Endodermal cell (in vitro differentiated cells): Measurements from ENCODE around the gene ZC2HC1B. TPM values are rescaled to one million over a fixed set of nuclear protein-coding genes. Genes with fewer than 3 reads are reported as not detected.
A peak's percentile ranks its signal among the peaks of the same experiment; 100 is the strongest.

ENCODE experiments used
- DNase-seq: peaks from one replicate; pipeline ENCODE4 v3.0.0-alpha.2; 2017
- H3K27ac ChIP-seq: 2 replicates; pipeline ENCODE4 v1.5.1; 2013; ENCODE audit warnings: mild to moderate bottlenecking, low read depth, low read length, moderate library complexity
- H3K27me3 ChIP-seq: 2 replicates; pipeline ENCODE4 v1.6.1; 2013; ENCODE audit warnings: mild to moderate bottlenecking, low read length, moderate library complexity; ENCODE audit not compliant: insufficient read depth, control insufficient read depth, poor library complexity, severe bottlenecking
- H3K36me3 ChIP-seq: 2 replicates; pipeline ENCODE4 v1.7.0; 2013; ENCODE audit warnings: mild to moderate bottlenecking, low read length, moderate library complexity; ENCODE audit not compliant: control insufficient read depth, insufficient read depth
- H3K4me1 ChIP-seq: one replicate; pipeline ENCODE4 v1.7.0; 2013; ENCODE audit warnings: low read length; ENCODE audit not compliant: control insufficient read depth, insufficient read depth
- H3K4me3 ChIP-seq: 2 replicates; pipeline ENCODE4 v1.5.1; 2013; ENCODE audit warnings: mild to moderate bottlenecking, low read length, moderate library complexity
- H3K9ac ChIP-seq: 2 replicates; pipeline ENCODE4 v1.6.1; 2013; ENCODE audit warnings: mild to moderate bottlenecking, low read length, moderate library complexity; ENCODE audit not compliant: poor library complexity, severe bottlenecking; ENCODE audit errors: extremely low read depth
- H3K9me3 ChIP-seq: 2 replicates; pipeline ENCODE4 v1.6.1; 2013; ENCODE audit warnings: mild to moderate bottlenecking, low read length, moderate library complexity; ENCODE audit not compliant: control insufficient read depth
- H3K27ac Mint-ChIP-seq: 2 replicates; pipeline ENCODE4 v1.8.0; 2020; ENCODE audit warnings: mixed read lengths
- H3K27me3 Mint-ChIP-seq: 2 replicates; pipeline ENCODE4 v1.8.0; 2021; ENCODE audit warnings: mild to moderate bottlenecking, mixed read lengths; ENCODE audit not compliant: insufficient read depth
- H3K36me3 Mint-ChIP-seq: 2 replicates; pipeline ENCODE4 v1.8.0; 2020; ENCODE audit warnings: low read depth, mixed read lengths
- H3K4me1 Mint-ChIP-seq: 2 replicates; pipeline ENCODE4 v1.8.0; 2020; ENCODE audit warnings: mixed read lengths
- H3K4me3 Mint-ChIP-seq: 2 replicates; pipeline ENCODE4 v1.8.0; 2020; ENCODE audit warnings: mild to moderate bottlenecking, moderate library complexity, mixed read lengths
- H3K9me3 Mint-ChIP-seq: 2 replicates; pipeline ENCODE4 v1.8.0; 2020; ENCODE audit warnings: mild to moderate bottlenecking, mixed read lengths
- WGBS, 2 experiments: methylation state at CpG; one replicate each; pipeline versions ENCODE4 v1.1.5 to v1.1.7; 2013; ENCODE audit warnings: missing lambda C conversion rate in 2 of 2, mixed read lengths in 1 of 2; ENCODE audit not compliant: insufficient coverage in 1 of 2, insufficient read length in 1 of 2; 5-methylcytosine and 5-hydroxymethylcytosine counted together
- total RNA-seq, 2 donors: library from RNA; stranded (reverse); fragmentation: NEBNext Ultra II Directional in 1 of 2; extraction: Animal tissue kit (Norgen Biotek cat#: 25700) in 1 of 2; gene quantifications; 2 replicates in 1 of 2; 3 replicates in 1 of 2; pipeline ENCODE4 v1.2.1, GENCODE V29; 2021
- TF ChIP-seq, protein P1 (sequence below): fragments of 200-600 bp; sonication (generic); conservative IDR thresholded peaks from 2 replicates; pipeline ENCODE4 v1.5.0; 2021; ENCODE audit warnings: antibody characterized with exemption, mild to moderate bottlenecking

Gene ZC2HC1B
- total RNA-seq, 2 donors from 2014 or later: not detected

DNA sequence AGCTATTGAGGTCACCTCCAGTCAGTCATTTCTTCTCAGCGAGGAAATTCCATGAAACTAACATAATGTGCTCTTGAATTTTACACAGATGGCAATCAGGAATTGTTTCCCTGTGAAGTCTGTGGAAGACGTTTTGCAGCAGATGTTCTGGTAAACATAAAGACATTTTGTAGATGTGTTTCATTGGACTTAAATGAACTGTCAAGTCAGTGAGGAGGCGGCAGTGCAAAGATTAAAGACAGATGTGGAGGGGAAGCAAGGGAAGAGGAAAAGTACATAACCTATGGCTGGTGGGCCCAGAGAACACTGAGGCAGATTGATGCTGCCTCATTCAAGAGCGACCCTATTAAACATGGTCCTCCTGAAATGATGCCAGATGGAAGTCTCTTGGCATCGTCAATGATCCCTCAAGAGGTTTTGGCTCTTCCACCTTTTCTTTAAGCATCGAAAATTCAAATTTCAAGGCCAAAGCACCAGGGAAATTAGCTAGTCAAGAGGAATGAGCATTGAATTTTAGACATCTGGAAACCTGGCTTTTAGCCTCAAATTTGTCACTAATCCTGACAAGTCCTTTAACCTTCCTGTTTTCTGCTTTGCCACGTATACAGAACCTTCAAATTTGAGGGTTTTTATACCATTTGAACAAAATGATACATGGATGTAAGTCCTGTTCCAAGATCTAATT, 20.1 kb downstream of the ZC2HC1B start:
- Histone ChIP-seq H3K27ac (no peak overlapping the region), H3K27me3 (no peaks in the 10 kb centered on the region), H3K4me3 (no peak overlapping the region), H3K9me3 (no peaks in the 10 kb centered on the region), H3K36me3 (no peaks in the 10 kb centered on the region), H3K4me1 (no peaks in the 10 kb centered on the region), H3K9ac (no peak overlapping the region)
- H3K9me3 Mint-ChIP-seq: peaks cover under 1% of the 10 kb centered on the region
- H3K4me3 Mint-ChIP-seq: no peak overlapping the region
- H3K27ac Mint-ChIP-seq: no peak overlapping the region
- DNase-seq: no peak
- no peaks in the 10 kb centered on the region for H3K36me3 Mint-ChIP-seq
- H3K4me1 Mint-ChIP-seq: peaks cover 6% of the 10 kb centered on the region
- H3K27me3 Mint-ChIP-seq: no peaks in the 10 kb centered on the region
- WGBS, 2 experiments: 89 to 91% methylated on average over 5 to 7 of the region's 7 CpGs
- TF ChIP-seq, protein P1, sequence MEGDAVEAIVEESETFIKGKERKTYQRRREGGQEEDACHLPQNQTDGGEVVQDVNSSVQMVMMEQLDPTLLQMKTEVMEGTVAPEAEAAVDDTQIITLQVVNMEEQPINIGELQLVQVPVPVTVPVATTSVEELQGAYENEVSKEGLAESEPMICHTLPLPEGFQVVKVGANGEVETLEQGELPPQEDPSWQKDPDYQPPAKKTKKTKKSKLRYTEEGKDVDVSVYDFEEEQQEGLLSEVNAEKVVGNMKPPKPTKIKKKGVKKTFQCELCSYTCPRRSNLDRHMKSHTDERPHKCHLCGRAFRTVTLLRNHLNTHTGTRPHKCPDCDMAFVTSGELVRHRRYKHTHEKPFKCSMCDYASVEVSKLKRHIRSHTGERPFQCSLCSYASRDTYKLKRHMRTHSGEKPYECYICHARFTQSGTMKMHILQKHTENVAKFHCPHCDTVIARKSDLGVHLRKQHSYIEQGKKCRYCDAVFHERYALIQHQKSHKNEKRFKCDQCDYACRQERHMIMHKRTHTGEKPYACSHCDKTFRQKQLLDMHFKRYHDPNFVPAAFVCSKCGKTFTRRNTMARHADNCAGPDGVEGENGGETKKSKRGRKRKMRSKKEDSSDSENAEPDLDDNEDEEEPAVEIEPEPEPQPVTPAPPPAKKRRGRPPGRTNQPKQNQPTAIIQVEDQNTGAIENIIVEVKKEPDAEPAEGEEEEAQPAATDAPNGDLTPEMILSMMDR: no peak

DNA sequence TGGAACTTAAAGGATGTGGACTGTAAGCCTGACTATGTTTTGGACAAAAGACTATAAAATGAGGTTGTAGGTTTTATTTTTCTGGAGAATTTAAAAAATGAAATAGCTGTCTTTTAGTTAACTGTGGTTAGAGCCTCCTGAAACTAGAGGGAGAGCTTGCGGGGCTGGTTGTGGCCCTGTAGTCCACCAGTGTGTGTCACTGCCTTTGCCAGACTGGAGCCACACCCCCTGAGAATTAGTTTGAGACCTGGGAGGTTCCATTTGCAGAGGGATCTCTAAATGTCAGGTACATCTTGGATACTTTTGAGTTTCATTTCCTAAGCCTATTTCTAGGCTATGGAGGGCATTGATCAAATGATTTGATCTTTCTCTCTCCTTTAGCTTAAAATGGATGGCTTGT, 20.8 kb downstream of the ZC2HC1B start:
- H3K4me1 ChIP-seq: no peaks in the 10 kb centered on the region
- no peak overlapping the region for H3K4me3 ChIP-seq
- Mint-ChIP-seq H3K27ac (no peak overlapping the region), H3K36me3 (no peaks in the 10 kb centered on the region), H3K9me3 (no peaks in the 10 kb centered on the region), H3K27me3 (no peaks in the 10 kb centered on the region), H3K4me3 (no peak overlapping the region), H3K4me1 (peaks cover 6% of the 10 kb centered on the region)
- TF ChIP-seq, protein P1: no peak
- no peaks in the 10 kb centered on the region for H3K27me3 ChIP-seq
- no peak overlapping the region for H3K9ac ChIP-seq
- no peaks in the 10 kb centered on the region for H3K9me3 ChIP-seq
- peak; percentile 53 for DNase-seq
- WGBS, 2 experiments: 88% methylated on average over 1 of the region's 1 CpG; no CpG with 5 or more reads in 1 of the 2 experiments
- no peaks in the 10 kb centered on the region for H3K36me3 ChIP-seq
- no peak overlapping the region for H3K27ac ChIP-seq

DNA sequence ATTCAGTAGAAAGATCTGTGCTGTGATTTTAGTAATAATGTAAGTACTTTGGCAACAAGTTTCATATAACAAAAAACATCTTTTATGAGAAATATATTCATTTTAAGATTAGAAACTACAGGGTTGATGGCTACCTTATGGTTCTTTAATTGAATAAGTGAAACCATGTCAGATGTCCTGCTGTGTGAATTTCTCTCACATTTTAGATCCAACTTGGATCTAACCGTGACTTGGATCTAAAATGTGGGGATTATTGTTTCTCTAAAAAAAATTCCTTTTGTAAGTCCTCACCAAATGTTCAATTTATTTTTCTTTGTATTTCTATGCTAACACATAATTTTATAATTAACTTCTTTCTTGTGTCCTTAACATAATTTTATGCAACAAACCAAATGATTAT, 30.4 kb downstream of the ZC2HC1B start:
- no peaks in the 10 kb centered on the region for H3K36me3 ChIP-seq
- H3K4me3 ChIP-seq: no peak overlapping the region
- Mint-ChIP-seq H3K4me1 (no peaks in the 10 kb centered on the region), H3K36me3 (no peaks in the 10 kb centered on the region), H3K9me3 (no peaks in the 10 kb centered on the region), H3K27me3 (no peaks in the 10 kb centered on the region), H3K27ac (no peak overlapping the region), H3K4me3 (no peak overlapping the region)
- TF ChIP-seq, protein P1: no peak
- H3K4me1 ChIP-seq: no peaks in the 10 kb centered on the region
- H3K27me3 ChIP-seq: no peaks in the 10 kb centered on the region
- WGBS, 2 experiments: 100% methylated on average over 1 of the region's 1 CpG; no CpG with 5 or more reads in 1 of the 2 experiments
- no peaks in the 10 kb centered on the region for H3K9me3 ChIP-seq
- no peak overlapping the region for H3K27ac ChIP-seq
- H3K9ac ChIP-seq: no peak overlapping the region
- no peak for DNase-seq
